Stimulated activated CD4-positive, alpha-beta T cell treated with anti-CD3 and anti-CD28 coated beads, TNF-alpha, amount 100 ng/mL, for 1 hour (primary cell): Measurements from ENCODE around the gene ARSD.
A peak's percentile ranks its signal among the peaks of the same experiment; 100 is the strongest.
"Not testable (repeated sequence)": the region's sequence is repeated elsewhere in the genome, so short reads cannot be mapped to it uniquely, and the experiment has no call there.

ENCODE experiments used
- DNase-seq, 3 donors: peaks; one replicate each; pipeline ENCODE4 v3.0.0-alpha.2; 2020; ENCODE audit warnings: low read depth in 3 of 3, low spot score in 1 of 3

The ARSD gene

GRCh38 chrX:2928583-2929434, at the start of gene ARSD:
Gene ARSD (minus strand): TSS chrX:2929339. CDS start chrX:2929275, 64 bp downstream.
- no peak for DNase-seq

- DNase-seq, result not testable (repeated sequence)
Measured at GRCh38 chrX:2978639-2979038, 49.5 kb upstream of the ARSD start.

- DNase-seq, result no peak
Measured at GRCh38 chrX:2974961-2975360, 45.8 kb upstream of the ARSD start.

DNA sequence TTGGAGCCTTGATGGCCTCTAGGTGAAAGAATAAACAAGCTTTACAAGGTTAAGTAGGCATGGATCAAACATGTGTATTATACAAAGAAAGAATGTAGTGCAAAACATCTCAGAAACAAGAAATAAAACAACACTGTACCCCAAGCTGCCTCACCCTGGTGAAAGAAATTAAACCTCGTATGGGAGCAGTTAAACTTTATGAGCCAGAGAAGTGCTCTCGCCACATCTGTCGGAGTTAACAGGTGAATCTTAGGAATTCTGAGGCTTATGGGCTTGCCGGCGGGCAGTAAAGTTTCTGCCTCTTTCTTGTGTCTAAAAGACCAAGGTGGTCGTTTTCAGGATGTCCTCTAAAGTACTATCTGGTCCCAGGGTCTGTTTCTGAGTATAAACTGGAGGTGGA, 43.3 kb upstream of the ARSD start:
- no peak for DNase-seq

DNA sequence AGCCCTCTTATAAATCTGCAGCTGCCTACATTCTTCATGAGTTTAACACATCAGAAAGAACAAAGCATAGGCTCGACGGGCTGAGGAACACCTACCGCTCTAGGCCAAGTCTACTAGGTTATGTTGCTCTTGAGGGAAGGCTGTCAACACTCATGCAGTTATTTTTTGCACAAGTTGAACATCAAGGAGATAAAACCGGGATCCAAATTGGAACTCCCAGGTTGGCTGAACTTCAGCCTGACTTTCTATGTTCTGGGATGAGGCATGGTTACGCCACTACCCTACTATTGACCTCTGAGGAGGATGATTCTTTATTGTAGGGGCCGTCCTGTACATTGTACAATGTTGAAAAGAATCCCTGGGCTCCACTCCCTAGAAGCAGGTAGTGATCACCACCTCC, 39.9 kb upstream of the ARSD start:
- DNase-seq, result no peak

GRCh38 chrX:2967998-2968909, 39.1 kb upstream of the ARSD start:
- peak in 1 of 3 donors; percentile 0 for DNase-seq

DNA sequence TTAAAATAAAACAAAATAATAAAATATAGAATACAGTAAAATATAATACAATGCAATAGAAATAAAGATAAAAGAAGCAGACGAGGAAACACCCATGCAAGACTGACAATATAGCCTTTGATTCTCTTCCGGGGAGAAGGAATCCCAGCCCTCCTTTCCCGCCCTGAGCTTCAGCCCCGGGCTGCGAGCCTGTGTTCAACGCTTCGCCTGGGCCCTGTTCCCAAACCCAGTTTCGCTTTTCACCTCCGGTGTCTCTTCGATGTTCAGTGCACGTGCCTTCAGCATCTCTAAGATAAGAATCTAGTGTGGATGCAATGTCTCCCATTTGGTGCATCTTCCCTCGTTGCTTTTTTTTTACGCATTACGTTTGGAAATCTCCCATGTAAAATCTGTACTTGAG, 38.4 kb upstream of the ARSD start:
- no peak for DNase-seq

DNA sequence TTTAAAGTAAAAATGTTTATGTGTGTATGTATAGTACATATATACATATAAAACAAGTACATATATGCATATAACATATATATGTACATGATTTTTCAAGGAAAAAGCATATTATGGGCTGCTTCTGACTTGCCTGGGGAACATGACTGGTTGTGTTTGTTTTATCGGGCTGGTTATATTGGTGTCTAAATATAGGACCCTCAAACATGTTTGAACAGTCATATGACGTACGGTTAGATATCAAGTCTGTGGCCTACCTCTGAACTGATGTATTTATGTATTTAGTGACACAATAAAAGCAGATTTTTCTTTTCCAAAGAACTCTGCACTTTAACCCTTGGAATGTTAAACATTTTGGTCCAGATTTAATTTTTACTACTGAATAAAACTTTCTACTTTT, 37.9 kb upstream of the ARSD start:
- no peak for DNase-seq

- DNase-seq, result no peak
Measured at GRCh38 chrX:2965965-2966364, 36.8 kb upstream of the ARSD start.

DNA sequence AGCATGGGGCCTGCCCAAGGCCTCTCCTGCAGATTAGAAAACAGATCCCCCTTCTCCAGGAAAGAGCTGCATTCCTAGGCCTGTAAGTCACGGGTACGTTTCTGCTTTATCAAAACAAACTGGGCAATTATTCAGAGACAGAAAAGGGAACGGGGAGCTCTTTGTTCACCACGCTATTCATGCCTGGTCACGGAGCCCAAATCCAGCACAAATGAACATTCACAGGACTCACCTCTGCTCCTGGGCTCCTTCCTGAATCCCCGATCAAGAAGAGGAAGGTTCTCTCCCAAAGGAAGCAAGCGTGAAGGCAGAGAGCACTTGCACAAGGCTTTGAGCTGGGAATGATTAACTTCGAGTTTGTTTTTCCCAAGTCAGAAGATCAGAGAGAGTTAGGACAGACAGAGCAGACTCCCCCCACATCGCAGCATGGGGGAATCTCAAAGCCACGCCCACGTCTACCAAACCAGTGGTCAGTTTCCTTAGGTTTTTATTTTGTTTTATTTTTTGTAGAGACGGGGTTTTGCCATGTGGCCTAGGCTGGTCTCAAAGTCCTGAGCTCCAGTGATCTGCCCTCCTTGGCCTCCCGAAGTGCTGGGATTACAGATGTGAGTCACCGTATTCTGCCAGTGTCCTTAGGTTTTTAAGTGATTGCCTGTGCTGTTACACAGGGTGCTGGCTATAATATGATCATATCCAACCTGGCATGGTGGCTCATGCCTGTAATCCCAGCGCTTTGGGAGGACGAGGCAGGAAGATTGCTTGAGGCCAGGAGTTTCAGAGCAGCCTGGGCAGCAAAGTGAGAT, 35.1 kb upstream of the ARSD start:
- DNase-seq, result not testable (repeated sequence)

GRCh38 chrX:2963449-2963848, 34.3 kb upstream of the ARSD start:
- not testable (repeated sequence) for DNase-seq

GRCh38 chrX:2962381-2962780, 33.2 kb upstream of the ARSD start:
- DNase-seq, result no peak

- DNase-seq, result no peak
Measured at GRCh38 chrX:2960861-2961515, 31.8 kb upstream of the ARSD start.

- DNase-seq, result no peak
Measured at GRCh38 chrX:2958199-2958598, 29.1 kb upstream of the ARSD start.

GRCh38 chrX:2955838-2956237, 26.7 kb upstream of the ARSD start:
- no peak for DNase-seq

- no peak for DNase-seq
Measured at GRCh38 chrX:2955281-2955680, 26.1 kb upstream of the ARSD start.

- DNase-seq, result no peak
Measured at GRCh38 chrX:2954541-2954940, 25.4 kb upstream of the ARSD start.

GRCh38 chrX:2937942-2938341, 8.8 kb upstream of the ARSD start:
- not testable (repeated sequence) for DNase-seq

DNA sequence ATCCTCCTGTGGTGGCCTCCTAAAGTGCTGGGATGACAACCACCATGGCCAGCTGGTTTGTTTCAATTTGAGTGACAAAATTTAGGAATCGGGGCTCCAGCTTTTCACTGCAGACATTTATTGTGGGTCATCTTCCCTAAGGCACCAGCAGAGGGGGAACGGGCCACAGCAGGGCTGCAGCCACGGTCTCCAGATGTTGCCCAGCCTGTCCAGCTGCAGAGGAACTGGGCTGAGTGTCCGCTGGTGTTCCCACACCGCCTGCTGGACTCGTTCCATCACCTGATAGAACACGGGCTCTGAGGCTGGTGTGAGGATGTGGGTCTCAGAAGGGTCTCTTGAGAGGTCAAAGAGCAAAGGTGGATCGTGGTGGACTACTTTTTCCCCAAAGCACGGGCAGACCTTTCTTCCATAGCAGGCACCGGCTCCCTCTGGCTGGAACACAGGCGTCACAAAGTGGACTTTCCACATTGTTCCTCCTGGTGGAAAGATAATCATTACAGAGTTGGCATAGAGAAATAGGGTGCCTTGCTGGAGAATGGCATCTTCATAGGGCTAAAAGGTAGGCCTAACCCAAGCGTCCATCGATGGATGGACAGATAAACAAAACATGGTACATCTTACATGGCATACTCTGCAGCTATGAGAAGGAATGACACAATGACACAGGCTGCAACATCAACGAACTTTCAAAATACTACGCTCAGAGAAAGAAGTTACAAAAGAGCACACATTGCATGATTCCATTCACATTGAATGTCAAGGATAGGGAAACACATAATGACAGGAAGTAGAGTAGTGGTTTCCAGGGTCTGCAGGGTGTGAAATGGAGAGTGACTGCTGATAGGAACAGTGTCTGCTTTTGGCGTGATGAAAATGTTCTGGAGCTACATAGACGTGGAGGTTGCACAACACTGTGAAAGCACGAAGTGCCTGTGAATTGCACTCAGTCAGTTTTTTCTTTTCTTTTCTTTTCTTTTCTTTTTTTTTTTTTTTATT, 5.9 kb upstream of the ARSD start:
- DNase-seq, result no peak
